H1 (cell line): ENCODE measurements around the gene RPS6KB2. TPM values are rescaled to one million over a fixed set of nuclear protein-coding genes. Genes with fewer than 3 reads are reported as not detected.
A peak's percentile ranks its signal among the peaks of the same experiment; 100 is the strongest.

Experiments used
- CTCF ChIA-PET: fragments of 300-600 bp; sonication (Branson Sonifier 250); formaldehyde crosslinking; loops from one replicate; lab custom pipeline; 2021; ENCODE audit not compliant: partially characterized antibody; lab: Charles Lee
- POLR2A ChIA-PET: fragments of 300-600 bp; sonication (Branson Sonifier 250); formaldehyde crosslinking; loops from one replicate; lab custom pipeline; 2021; ENCODE audit warnings: inconsistent platforms; ENCODE audit not compliant: partially characterized antibody; lab: Charles Lee
- DNase-seq, 2 experiments: peaks; one replicate each; pipeline versions ENCODE4 v3.0.0 to v3.0.0-alpha.2; 2010 to 2022; ENCODE audit warnings: low spot score in 2 of 2, low read depth in 1 of 2, mixed read lengths in 1 of 2
- FAIRE-seq: peaks from 2 replicates; lab custom pipeline; 2011; peaks lifted over from hg19 to GRCh38; lab: Jason Lieb, UNC
- H2AFZ ChIP-seq: 2 replicates; pipeline ENCODE4 v1.8.1; 2012; ENCODE audit warnings: low read length, inconsistent platforms
- H2AK5ac ChIP-seq: 2 replicates; pipeline ENCODE4 v1.6.1; 2013; ENCODE audit warnings: low read depth, low read length
- H2BK120ac ChIP-seq: replicated peaks from 2 replicates; pipeline ENCODE3; 2013; ENCODE audit warnings: low read depth, low read length, inconsistent platforms
- H2BK12ac ChIP-seq: 2 replicates; pipeline ENCODE4 v1.6.1; 2013; ENCODE audit warnings: low read depth, low read length
- H2BK15ac ChIP-seq: 2 replicates; pipeline ENCODE4 v1.6.1; 2013; ENCODE audit warnings: low read length
- H2BK20ac ChIP-seq: 2 replicates; pipeline ENCODE4 v1.6.1; 2013; ENCODE audit warnings: low read length
- H2BK5ac ChIP-seq: 2 replicates; pipeline ENCODE4 v1.6.1; 2013; ENCODE audit warnings: low read depth, low read length
- H3K14ac ChIP-seq: 2 replicates; pipeline ENCODE4 v1.6.1; 2013; ENCODE audit warnings: inconsistent platforms; ENCODE audit not compliant: insufficient read length
- H3K18ac ChIP-seq: 2 replicates; pipeline ENCODE4 v1.6.1; 2013; ENCODE audit warnings: low read length; ENCODE audit errors: extremely low read depth
- H3K23ac ChIP-seq: 2 replicates; pipeline ENCODE4 v1.6.1; 2013; ENCODE audit warnings: inconsistent platforms; ENCODE audit not compliant: insufficient read length
- H3K23me2 ChIP-seq: 2 replicates; pipeline ENCODE4 v1.6.1; 2013; ENCODE audit warnings: low read depth, low read length
- H3K27ac ChIP-seq: 2 replicates; pipeline ENCODE4 v1.6.1; 2011; ENCODE audit warnings: low read depth, low read length, inconsistent platforms
- H3K27me3 ChIP-seq, 4 experiments: replicated peaks in 1 of 4; 1 replicate in 1 of 4; 2 replicates in 3 of 4; pipeline versions ENCODE4 v1.6.1 to v1.8.1; 2011 to 2013; ENCODE audit warnings: low read length in 3 of 4, mild to moderate bottlenecking in 3 of 4, inconsistent platforms in 2 of 4, mixed read lengths in 2 of 4, moderate library complexity in 1 of 4; ENCODE audit not compliant: control insufficient read depth in 3 of 4, insufficient read depth in 3 of 4; ENCODE audit errors: extremely low read depth in 1 of 4
- H3K36me3 ChIP-seq, 4 experiments: 2 replicates each; pipeline versions ENCODE4 v1.6.1 to v1.8.1; 2011 to 2013; ENCODE audit warnings: mild to moderate bottlenecking in 4 of 4, low read length in 3 of 4, moderate library complexity in 2 of 4, control low read depth in 1 of 4, inconsistent platforms in 1 of 4; ENCODE audit not compliant: insufficient read depth in 4 of 4, control insufficient read depth in 2 of 4
- H3K4ac ChIP-seq: replicated peaks from 2 replicates; pipeline ENCODE3; 2013; ENCODE audit warnings: low read length, low read depth, mixed read lengths, inconsistent platforms; ENCODE audit not compliant: insufficient read length
- H3K4me1 ChIP-seq, 4 experiments: replicated peaks in 1 of 4; 1 replicate in 1 of 4; 2 replicates in 3 of 4; pipeline versions ENCODE4 v1.6.1 to v1.8.1; 2011 to 2013; ENCODE audit warnings: low read length in 3 of 4, inconsistent platforms in 2 of 4, mixed read lengths in 1 of 4; ENCODE audit not compliant: insufficient read depth in 4 of 4, control insufficient read depth in 3 of 4
- H3K4me2 ChIP-seq, 2 experiments: 2 replicates each; pipeline versions ENCODE4 v1.6.1 to v1.8.1; 2011 to 2013; ENCODE audit warnings: low read depth in 2 of 2, low read length in 2 of 2, control low read depth in 1 of 2, inconsistent platforms in 1 of 2, mild to moderate bottlenecking in 1 of 2; ENCODE audit not compliant: insufficient read depth in 1 of 2
- H3K4me3 ChIP-seq, 4 experiments: fragments of 200-600, 300-600 bp in 1 of 4; sonication (generic), shearing (Covaris generic), sonication (Bioruptor Twin) in 1 of 4; 2 replicates each; pipeline versions ENCODE4 v1.5.1 to v1.8.1; 2011 to 2016; ENCODE audit warnings: low read length in 4 of 4, low read depth in 3 of 4, control low read depth in 2 of 4, inconsistent platforms in 2 of 4, mild to moderate bottlenecking in 2 of 4, mixed read lengths in 1 of 4, moderate library complexity in 1 of 4; ENCODE audit not compliant: insufficient read depth in 2 of 4; ENCODE audit errors: extremely low read depth in 1 of 4
- H3K56ac ChIP-seq: replicated peaks from 2 replicates; pipeline ENCODE3; 2013; ENCODE audit warnings: low read depth, mild to moderate bottlenecking, mixed read lengths, low read length, inconsistent platforms; ENCODE audit not compliant: insufficient read length
- H3K79me1 ChIP-seq: 2 replicates; pipeline ENCODE4 v1.6.1; 2013; ENCODE audit warnings: low read depth, low read length, control low read depth
- H3K79me2 ChIP-seq, 2 experiments: 2 replicates each; pipeline versions ENCODE4 v1.6.1 to v1.8.1; 2012 to 2013; ENCODE audit warnings: low read length in 2 of 2, mild to moderate bottlenecking in 2 of 2, inconsistent platforms in 1 of 2; ENCODE audit not compliant: insufficient read depth in 2 of 2, control insufficient read depth in 1 of 2
- H3K9ac ChIP-seq, 4 experiments: replicated peaks in 1 of 4; 1 replicate in 1 of 4; 2 replicates in 3 of 4; pipeline versions ENCODE4 v1.6.1 to v1.8.1; 2011 to 2013; ENCODE audit warnings: low read depth in 3 of 4, low read length in 3 of 4, control low read depth in 2 of 4, mild to moderate bottlenecking in 2 of 4, moderate library complexity in 2 of 4, inconsistent platforms in 1 of 4; ENCODE audit errors: extremely low read depth in 1 of 4
- H3K9me3 ChIP-seq, 2 experiments: 2 replicates each; pipeline versions ENCODE4 v1.6.1 to v1.8.1; 2012 to 2013; ENCODE audit warnings: mild to moderate bottlenecking in 2 of 2, moderate library complexity in 2 of 2, control low read depth in 1 of 2, inconsistent platforms in 1 of 2, low read depth in 1 of 2, low read length in 1 of 2, mixed read lengths in 1 of 2; ENCODE audit not compliant: insufficient read depth in 2 of 2
- H4K20me1 ChIP-seq, 2 experiments: replicated peaks in 1 of 2; 2 replicates each; pipeline versions ENCODE3 to v1.8.1; 2011 to 2013; ENCODE audit warnings: inconsistent platforms in 2 of 2, low read length in 2 of 2, mild to moderate bottlenecking in 1 of 2; ENCODE audit not compliant: insufficient read depth in 2 of 2, control insufficient read depth in 1 of 2
- H4K5ac ChIP-seq: 2 replicates; pipeline ENCODE4 v1.6.1; 2013; ENCODE audit warnings: low read length, low read depth, mixed read lengths, inconsistent platforms; ENCODE audit not compliant: insufficient read length
- H4K8ac ChIP-seq: 2 replicates; pipeline ENCODE4 v1.8.0; 2013; ENCODE audit warnings: mild to moderate bottlenecking, moderate library complexity, low read length, inconsistent platforms; ENCODE audit not compliant: insufficient read depth; ENCODE audit errors: extremely low read depth
- H4K91ac ChIP-seq: replicated peaks from 2 replicates; pipeline ENCODE3; 2013; ENCODE audit warnings: low read length, mixed read lengths, inconsistent platforms; ENCODE audit not compliant: insufficient read length
- BCL11A ChIP-seq, 2 experiments: IDR thresholded peaks; one replicate each; pipeline ENCODE4 v1.6.1; 2011; ENCODE audit warnings: low read depth in 2 of 2, low read length in 2 of 2, mild to moderate bottlenecking in 2 of 2
- CHD2 ChIP-seq: IDR thresholded peaks from 2 replicates; pipeline ENCODE4 v1.6.1; 2012; ENCODE audit warnings: low read length, improper control_type of control experiment
- HDAC2 ChIP-seq, 2 experiments: fragments of 300-600 bp in 1 of 2; sonication (generic) in 1 of 2; IDR thresholded peaks; 2 replicates each; pipeline ENCODE4 v1.6.1; 2011 to 2012; ENCODE audit warnings: low read depth in 2 of 2, low read length in 2 of 2, mild to moderate bottlenecking in 2 of 2, moderate library complexity in 2 of 2, borderline replicate concordance in 1 of 2, inconsistent platforms in 1 of 2
- JUN ChIP-seq: IDR thresholded peaks from 2 replicates; pipeline ENCODE4 v1.6.1; 2011; ENCODE audit warnings: low read depth, mild to moderate bottlenecking, improper control_type of control experiment, low read length
- KDM1A ChIP-seq: fragments of 200-600, 300-600 bp; sonication (generic); IDR thresholded peaks from 2 replicates; pipeline ENCODE4 v1.7.1; 2016; ENCODE audit warnings: mild to moderate bottlenecking, low read length, borderline replicate concordance
- MAFK ChIP-seq: IDR thresholded peaks from 2 replicates; pipeline ENCODE4 v1.6.1; 2012; ENCODE audit warnings: low read depth, mild to moderate bottlenecking, improper control_type of control experiment, low read length
- PHF8 ChIP-seq: fragments of 200-600 bp; sonication (generic); conservative IDR thresholded peaks from 2 replicates; pipeline ENCODE4 v1.7.1; 2012; ENCODE audit warnings: low read depth, mild to moderate bottlenecking, inconsistent platforms, low read length, moderate library complexity
- SP1 ChIP-seq: IDR thresholded peaks from 2 replicates; pipeline ENCODE4 v1.6.1; 2011; ENCODE audit warnings: low read depth, low read length
- WGBS, 2 experiments: shearing (Covaris generic) in 1 of 2; methylation state at CpG; one replicate each; pipeline versions ENCODE4 v1.1.6 to v1.1.7; 2013 to 2015; ENCODE audit warnings: low lambda C conversion rate in 2 of 2, mixed read lengths in 2 of 2, inconsistent platforms in 1 of 2, low coverage in 1 of 2, missing lambda C conversion rate in 1 of 2; ENCODE audit not compliant: insufficient replicate concordance in 2 of 2, insufficient coverage in 1 of 2, insufficient read length in 1 of 2; ENCODE audit errors: extremely low coverage in 1 of 2, missing lambda C conversion rate in 1 of 2; 5-methylcytosine and 5-hydroxymethylcytosine counted together
- polyA plus RNA-seq, 7 experiments: library from polyadenylated mRNA; depleted of rRNA in 3 of 7; stranded (reverse) in 5 of 7; unstranded in 2 of 7; fragments of >200 nt in 5 of 7; fragments of 200-250 nt in 2 of 7; gene quantifications; 1 replicate in 5 of 7; 2 replicates in 1 of 7; 4 replicates in 1 of 7; pipeline versions ENCODE4 v1.2.1 to v1.2.3, GENCODE V29; 2011 to 2013; ENCODE audit warnings: missing spikeins in 2 of 7, mixed read lengths in 2 of 7
- total RNA-seq: library from RNA; stranded (reverse); fragmentation: NEBNext Ultra II Directional; extraction: Animal tissue kit (Norgen Biotek cat#: 25700); gene quantifications from 2 replicates; pipeline ENCODE4 v1.2.1, GENCODE V29; 2021

RPS6KB2 gene
- total and polyA plus RNA-seq, 2 of the 8 experiments (the other 6 are each of a cell fraction or from before 2014, with no cell fraction given): 41.0 to 47.1 TPM

- Histone ChIP-seq H2BK15ac (no peak overlapping the region), H3K56ac (peak overlapping the region; percentile 75), H3K9ac (peak overlapping the region in 3 of 4 experiments; percentile 20 to 52 (median 47); a peak in 3 of 7 replicates), H4K8ac (peak overlapping the region; percentile 3; the same call in 1 of the 2 replicates), H4K20me1 (peaks cover 0 to 3% of the 10 kb centered on the region in 2 experiments), H3K27me3 (peaks cover 0 to 8% (median 5%) of the 10 kb centered on the region in 4 experiments; a peak in 4 of 7 replicates), H3K4me2 (peak overlapping the region; percentile 57 to 83), H2BK5ac (no peak overlapping the region), H3K14ac (no peak overlapping the region), H3K18ac (peak overlapping the region; percentile 19; the same call in 1 of the 2 replicates), H2BK20ac (no peak overlapping the region), H3K4me1 (peaks cover 4 to 15% (median 10%) of the 10 kb centered on the region in 4 experiments), H3K79me2 (no peaks in the 10 kb centered on the region), H3K4me3 (peak overlapping the region; percentile 32 to 64 (median 36); a peak in 6 of 8 replicates), H3K4ac (no peak overlapping the region), H3K79me1 (no peaks in the 10 kb centered on the region), H3K23ac (no peak overlapping the region)
- ChIA-PET CTCF (interaction anchor here (0.6 to 2.4 kb wide), 5 partner anchors 13 to 388 kb away, joined by 3 to 13 read pairs (median 3); partner anchors contain the start of genes PPP1CA and TBC1D10C), POLR2A (interaction anchor here (0.9 to 10.2 kb wide), 10 partner anchors 8 to 75 kb away, joined by 3 to 104 read pairs (median 4); partner anchors contain the start of genes CORO1B, PPP1CA, PTPRCAP and RAD9A)
- no peak for DNase-seq
- FAIRE-seq: no peak
- 57% methylated on average over 12 of the region's 15 CpGs; no CpG with 5 or more reads in 1 of the 2 experiments for WGBS, 2 experiments
- no peak for TF ChIP-seq PHF8
- TF ChIP-seq HDAC2 (IDR thresholded peaks at IDR 0.05; ENCODE audit: borderline replicate concordance in 1 of 2, low read depth in 2 of 2, low read length in 2 of 2): no peak
- no peak for TF ChIP-seq MAFK
- TF ChIP-seq CHD2: no peak
- TF ChIP-seq SP1: no peak
- TF ChIP-seq KDM1A: no peak
- TF ChIP-seq JUN: no peak
- no peak for TF ChIP-seq BCL11A (IDR thresholded peaks at IDR 0.05; ENCODE audit: low read depth in 2 of 2, low read length in 2 of 2)
- TF ChIP-seq, all 59 proteins: peak for 0
- Histone ChIP-seq H3K9me3 (no peaks in the 10 kb centered on the region), H2AK5ac (no peak overlapping the region), H3K36me3 (no peaks in the 10 kb centered on the region), H2BK12ac (no peak overlapping the region), H3K27ac (no peak overlapping the region), H3K23me2 (peaks cover 11% of the 10 kb centered on the region; the same call in 1 of the 2 replicates), H2AFZ (no peak overlapping the region), H4K5ac (no peak overlapping the region), H2BK120ac (no peak overlapping the region), H4K91ac (peak overlapping the region; percentile 65)
Measured at GRCh38 chr11:67420147-67420645, 8.1 kb upstream of the RPS6KB2 start.
